Breast epithelium (tissue), 4 donors: ENCODE results near the gene SHB. TPM values are rescaled to one million over a fixed set of nuclear protein-coding genes. Genes with fewer than 3 reads are reported as not detected.

Experiments
- DNase-seq, 2 donors: peaks; one replicate each; pipeline ENCODE4 v3.0.0-alpha.2; 2019; ENCODE audit warnings: low spot score in 2 of 2
- H3K27ac ChIP-seq, 2 donors: fragments of 200-600 bp; sonication (generic) in 1 of 2; one replicate each; pipeline ENCODE4 v1.5.1; 2016 to 2019; ENCODE audit warnings: mild to moderate bottlenecking in 1 of 2
- H3K27me3 ChIP-seq, 2 donors: fragments of 200-600 bp; sonication (generic) in 1 of 2; one replicate each; pipeline versions ENCODE4 v1.5.1 to v1.6.0; 2017 to 2019; ENCODE audit warnings: control low read depth in 1 of 2, mild to moderate bottlenecking in 1 of 2
- H3K36me3 ChIP-seq: fragments of 200-600 bp; one replicate; pipeline ENCODE4 v1.5.1; 2019
- H3K4me1 ChIP-seq, 2 donors: fragments of 200-600 bp; sonication (generic); one replicate each; pipeline ENCODE4 v1.5.1; 2016 to 2019; ENCODE audit warnings: control low read depth in 1 of 2
- H3K4me3 ChIP-seq, 3 donors: fragments of 200-600 bp; sonication (generic); 1 replicate in 2 of 3; 2 replicates in 1 of 3; pipeline ENCODE4 v1.5.1; 2016 to 2019; ENCODE audit warnings: mild to moderate bottlenecking in 3 of 3, moderate library complexity in 2 of 3
- H3K9me3 ChIP-seq, 2 donors: fragments of 200-600 bp; sonication (generic) in 1 of 2; one replicate each; pipeline ENCODE4 v1.5.1; 2016 to 2019; ENCODE audit warnings: control low read depth in 1 of 2
- POLR2A ChIP-seq: fragments of 450-650 bp; IDR thresholded peaks from one replicate; pipeline ENCODE4 v1.6.1; 2016; ENCODE audit warnings: antibody characterized with exemption, mild to moderate bottlenecking, moderate library complexity
- POLR2AphosphoS5 ChIP-seq, 3 donors: sonication (generic); formaldehyde crosslinking; IDR thresholded peaks; one replicate each; pipeline ENCODE4 v1.6.1; 2017; ENCODE audit warnings: antibody characterized with exemption in 3 of 3
- intact Hi-C: fragments of 100-400 bp; cut with DNase I; formaldehyde crosslinking; loops from one replicate; pipeline ENCODE4 v1.15.1; 2023; ENCODE audit warnings: low total_unique reads
- total RNA-seq, 3 donors: library from RNA; depleted of rRNA; stranded (reverse); fragments of >200 nt; gene quantifications; one replicate each; pipeline ENCODE4 v1.1.0, GENCODE V29; 2016
- TF ChIP-seq, protein P1 (sequence below), 3 donors: fragments of 450-650 bp; IDR thresholded peaks; one replicate each; pipeline ENCODE4 v1.5.1; 2016 to 2017; ENCODE audit warnings: antibody characterized with exemption in 3 of 3, mild to moderate bottlenecking in 3 of 3, moderate library complexity in 3 of 3

The SHB gene
- total RNA-seq, 3 donors from 2014 or later, result 3.8 to 18.7 (median 17.9) TPM

DNA sequence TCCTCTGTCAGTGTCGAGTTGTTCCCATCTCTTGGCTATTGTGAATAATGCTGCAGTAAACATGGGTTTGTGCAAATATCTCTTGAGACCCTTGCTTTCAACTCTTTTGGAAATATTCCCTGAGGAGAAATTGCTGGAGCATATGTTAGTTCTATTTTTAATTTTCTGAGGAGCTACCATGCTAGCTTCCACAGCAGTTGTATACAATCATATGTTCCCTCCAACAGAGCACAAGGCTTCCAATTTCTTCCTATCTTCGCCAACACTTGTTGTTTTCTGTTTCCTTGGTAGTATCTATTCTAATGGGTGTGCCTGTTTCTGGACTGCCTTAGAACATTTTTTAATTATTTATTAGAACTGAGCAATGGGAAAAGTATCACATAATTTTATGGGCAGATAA, 23.6 kb upstream of the SHB start:
- intact Hi-C loops, result no loop called here
- no peaks in the 10 kb centered on the region for H3K27me3 ChIP-seq
- no peak overlapping the region for H3K4me3 ChIP-seq
- DNase-seq, result no peak
- H3K9me3 ChIP-seq, result no peaks in the 10 kb centered on the region
- H3K36me3 ChIP-seq, result no peaks in the 10 kb centered on the region
- no peak overlapping the region for H3K27ac ChIP-seq
- H3K4me1 ChIP-seq, result no peaks in the 10 kb centered on the region
- TF ChIP-seq POLR2A (no peak), POLR2AphosphoS5 (IDR thresholded peaks at IDR 0.05) (no peak)
- TF ChIP-seq, protein P1, sequence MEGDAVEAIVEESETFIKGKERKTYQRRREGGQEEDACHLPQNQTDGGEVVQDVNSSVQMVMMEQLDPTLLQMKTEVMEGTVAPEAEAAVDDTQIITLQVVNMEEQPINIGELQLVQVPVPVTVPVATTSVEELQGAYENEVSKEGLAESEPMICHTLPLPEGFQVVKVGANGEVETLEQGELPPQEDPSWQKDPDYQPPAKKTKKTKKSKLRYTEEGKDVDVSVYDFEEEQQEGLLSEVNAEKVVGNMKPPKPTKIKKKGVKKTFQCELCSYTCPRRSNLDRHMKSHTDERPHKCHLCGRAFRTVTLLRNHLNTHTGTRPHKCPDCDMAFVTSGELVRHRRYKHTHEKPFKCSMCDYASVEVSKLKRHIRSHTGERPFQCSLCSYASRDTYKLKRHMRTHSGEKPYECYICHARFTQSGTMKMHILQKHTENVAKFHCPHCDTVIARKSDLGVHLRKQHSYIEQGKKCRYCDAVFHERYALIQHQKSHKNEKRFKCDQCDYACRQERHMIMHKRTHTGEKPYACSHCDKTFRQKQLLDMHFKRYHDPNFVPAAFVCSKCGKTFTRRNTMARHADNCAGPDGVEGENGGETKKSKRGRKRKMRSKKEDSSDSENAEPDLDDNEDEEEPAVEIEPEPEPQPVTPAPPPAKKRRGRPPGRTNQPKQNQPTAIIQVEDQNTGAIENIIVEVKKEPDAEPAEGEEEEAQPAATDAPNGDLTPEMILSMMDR (IDR thresholded peaks at IDR 0.05), result no peak

DNA sequence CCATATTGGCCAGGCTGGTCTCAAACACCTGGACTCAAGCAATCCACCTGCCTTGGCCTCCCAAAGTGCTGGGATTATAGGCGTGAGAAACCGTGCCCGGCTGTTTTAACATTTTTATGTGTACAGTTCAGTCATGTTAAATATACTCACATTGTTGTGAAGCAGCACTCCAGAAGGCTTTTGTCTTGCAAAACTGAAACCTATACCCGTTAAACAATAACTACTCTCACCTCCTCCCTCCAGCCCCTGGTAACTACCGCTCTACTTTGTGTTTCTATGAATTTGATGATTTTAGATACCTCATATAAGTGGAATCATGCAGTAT, 23.1 kb upstream of the SHB start:
- no peaks in the 10 kb centered on the region for H3K9me3 ChIP-seq
- DNase-seq, result no peak
- no peak overlapping the region for H3K4me3 ChIP-seq
- no peak for TF ChIP-seq POLR2AphosphoS5 (IDR thresholded peaks at IDR 0.05)
- TF ChIP-seq, protein P1 (IDR thresholded peaks at IDR 0.05), result no peak
- no peak for TF ChIP-seq POLR2A
- H3K27me3 ChIP-seq, result no peaks in the 10 kb centered on the region
- H3K27ac ChIP-seq, result no peak overlapping the region
- no peaks in the 10 kb centered on the region for H3K4me1 ChIP-seq
- no peaks in the 10 kb centered on the region for H3K36me3 ChIP-seq
- intact Hi-C loops, result no loop called here

DNA sequence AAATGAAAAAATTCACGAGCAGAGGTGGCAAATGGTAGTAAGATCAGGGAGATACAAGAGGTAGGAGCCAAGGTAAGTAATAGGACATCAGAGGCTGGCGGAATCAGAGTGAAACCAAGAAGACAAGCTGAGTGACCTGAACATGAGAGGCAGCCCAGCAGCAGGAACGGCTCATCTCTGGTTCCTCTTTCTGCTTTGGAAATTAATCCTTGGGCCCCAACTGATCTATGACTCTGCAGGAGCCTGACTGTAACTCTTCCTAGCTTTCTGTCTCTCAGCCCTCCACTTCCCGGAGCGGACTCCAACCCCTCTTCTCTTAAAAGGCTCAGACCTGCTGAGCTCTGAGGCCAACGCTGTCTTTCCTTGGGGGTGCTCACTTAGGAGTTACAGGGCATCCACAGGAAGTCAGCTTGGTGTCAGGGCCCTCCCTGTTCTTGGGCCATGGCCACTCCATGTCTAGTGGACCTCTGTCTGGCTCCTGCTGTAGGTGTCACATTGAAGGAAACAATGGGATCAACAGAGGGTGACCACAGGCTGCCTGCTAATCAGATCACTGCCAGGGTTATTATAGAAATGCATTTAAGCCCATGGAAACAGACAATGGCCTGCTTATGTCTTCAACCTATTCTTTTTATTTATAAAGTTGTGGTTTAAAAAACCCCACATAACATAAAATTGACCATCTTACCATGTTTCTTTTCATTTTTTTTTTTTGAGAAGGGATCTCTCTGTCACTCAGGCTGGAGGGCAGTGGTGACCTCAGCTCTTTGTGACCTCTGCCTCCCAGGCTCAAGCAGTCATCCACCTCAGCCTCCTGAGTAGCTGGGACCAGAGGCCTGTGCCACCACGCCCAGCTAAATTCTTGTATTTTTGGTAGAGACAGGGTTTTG, 22.5 kb upstream of the SHB start:
- Histone ChIP-seq H3K9me3 (no peaks in the 10 kb centered on the region), H3K27me3 (no peaks in the 10 kb centered on the region), H3K36me3 (no peaks in the 10 kb centered on the region), H3K4me3 (no peak overlapping the region), H3K4me1 (no peaks in the 10 kb centered on the region), H3K27ac (no peak overlapping the region)
- no peak for DNase-seq
- TF ChIP-seq, protein P1 (IDR thresholded peaks at IDR 0.05), result no peak
- no peak for TF ChIP-seq POLR2A
- no peak for TF ChIP-seq POLR2AphosphoS5 (IDR thresholded peaks at IDR 0.05)
- intact Hi-C loops, result no loop called here

DNA sequence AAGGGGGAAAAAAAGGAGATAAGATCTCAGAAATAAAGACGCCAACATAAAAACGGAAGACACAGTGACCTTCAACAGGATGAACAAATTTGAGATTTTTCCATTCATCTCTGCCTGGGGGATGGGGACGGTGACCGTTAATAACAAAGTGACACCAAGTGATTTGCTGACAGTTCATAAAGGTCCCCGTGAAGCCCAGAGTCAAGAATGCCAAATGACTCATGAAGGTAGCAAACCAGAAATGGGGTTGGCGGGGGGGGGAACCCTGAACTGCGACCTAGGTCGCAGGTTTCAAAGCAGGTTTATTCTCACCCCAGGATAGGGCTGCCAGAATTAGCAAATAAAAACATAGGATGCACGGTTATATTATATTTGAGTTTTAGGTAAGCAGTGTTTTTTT, 21.1 kb upstream of the SHB start:
- H3K27ac ChIP-seq, result no peak overlapping the region
- TF ChIP-seq, protein P1 (IDR thresholded peaks at IDR 0.05), result no peak
- TF ChIP-seq POLR2AphosphoS5 (IDR thresholded peaks at IDR 0.05) (no peak), POLR2A (no peak)
- H3K9me3 ChIP-seq, result no peaks in the 10 kb centered on the region
- no peaks in the 10 kb centered on the region for H3K36me3 ChIP-seq
- H3K4me3 ChIP-seq, result no peak overlapping the region
- H3K27me3 ChIP-seq, result no peaks in the 10 kb centered on the region
- no peaks in the 10 kb centered on the region for H3K4me1 ChIP-seq
- DNase-seq, result no peak
- intact Hi-C loops, result no loop called here

DNA sequence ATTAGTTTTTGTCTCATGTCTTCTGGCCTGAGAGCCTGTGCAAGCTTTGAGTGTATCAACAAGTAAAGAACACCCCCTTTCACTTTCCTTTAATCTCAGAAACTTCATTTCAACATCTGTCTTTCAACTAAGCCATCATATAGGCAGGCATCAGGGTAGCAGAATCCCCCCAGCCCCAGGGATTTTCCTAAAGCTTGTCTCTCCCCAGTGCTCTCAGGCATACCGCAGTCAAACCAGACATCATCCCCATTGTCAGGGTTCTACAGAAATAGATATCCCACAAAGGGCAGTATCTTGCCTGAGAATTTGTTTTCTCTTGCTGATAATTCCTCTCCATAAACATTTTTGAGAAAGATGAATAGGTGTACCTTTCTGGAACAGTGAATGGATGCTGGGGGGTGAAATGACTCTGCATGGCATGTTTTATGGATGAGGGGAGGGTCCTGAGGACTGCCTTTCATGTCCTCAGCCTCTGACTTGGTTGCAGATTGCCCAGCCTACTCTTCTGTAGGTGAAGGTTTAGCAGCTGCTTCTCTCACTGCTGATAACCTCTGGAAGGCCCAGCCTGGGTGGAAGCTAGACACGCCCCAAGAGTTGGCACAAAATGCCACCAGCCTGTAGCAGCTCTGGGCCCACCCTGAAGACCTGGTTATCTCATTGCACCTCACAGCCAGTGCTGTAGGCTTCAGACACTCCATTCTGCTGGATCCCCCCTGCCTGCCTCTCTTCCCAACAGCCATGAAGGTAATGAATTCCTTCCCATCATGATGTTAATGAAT, 20.5 kb upstream of the SHB start:
- Histone ChIP-seq H3K27ac (no peak overlapping the region), H3K4me3 (no peak overlapping the region), H3K36me3 (no peaks in the 10 kb centered on the region), H3K9me3 (no peaks in the 10 kb centered on the region), H3K27me3 (no peaks in the 10 kb centered on the region), H3K4me1 (no peaks in the 10 kb centered on the region)
- intact Hi-C loops, result loop anchor here (10.0 kb wide), 1 partner anchor 175 kb away; no protein-coding TSS in a partner anchor
- DNase-seq, result no peak
- TF ChIP-seq, protein P1 (IDR thresholded peaks at IDR 0.05), result no peak
- no peak for TF ChIP-seq POLR2AphosphoS5 (IDR thresholded peaks at IDR 0.05)
- TF ChIP-seq POLR2A, result no peak
